Measurements from ENCODE around the gene HES7. TPM values are rescaled to one million over a fixed set of nuclear protein-coding genes. Genes with fewer than 3 reads are reported as not detected.

HES7 gene
- total RNA-seq, 4 donors from 2014 or later: 1.4 TPM; not detected in 3

- intact Hi-C loops (cut with DNase I): no loop called here
- Histone ChIP-seq H3K27me3 (no peaks in the 10 kb centered on the region), H3K27ac (replicated peaks in 1 of 4) (peak overlapping the region; percentile 85 to 100 (median 97)), H3K9me3 (no peaks in the 10 kb centered on the region), H3K4me1 (peaks cover 47 to 95% (median 94%) of the 10 kb centered on the region in 4 donors), H3K36me3 (peaks cover 100% of the 10 kb centered on the region in 4 donors), H3K4me3 (no peak overlapping the region)
- no peak for DNase-seq (ENCODE audit: extremely low spot score)
- TF ChIP-seq EP300 (IDR thresholded peaks at IDR 0.05): no peak
- TF ChIP-seq CTCF (IDR thresholded peaks at IDR 0.05): no peak
- TF ChIP-seq POLR2AphosphoS5 (IDR thresholded peaks at IDR 0.05): peak in 1 of 2 donors; percentile 2
- TF ChIP-seq POLR2A (IDR thresholded peaks at IDR 0.05; ENCODE audit: low read depth): no peak
- WGBS: 84% methylated on average over 6 of the region's 15 CpGs
Observed at GRCh38 chr17:8144401-8145231, 20.7 kb upstream of the HES7 start.

- Histone ChIP-seq H3K27me3 (no peaks in the 10 kb centered on the region), H3K27ac (replicated peaks in 1 of 4) (peak overlapping the region; percentile 85 to 100 (median 97)), H3K9me3 (no peaks in the 10 kb centered on the region), H3K4me3 (no peak overlapping the region), H3K4me1 (peaks cover 48 to 94% (median 94%) of the 10 kb centered on the region in 4 donors), H3K36me3 (peaks cover 95 to 96% (median 95%) of the 10 kb centered on the region in 4 donors)
- 88% methylated on average over 14 of the region's 22 CpGs for WGBS
- TF ChIP-seq POLR2A (IDR thresholded peaks at IDR 0.05; ENCODE audit: low read depth) (no peak), EP300 (IDR thresholded peaks at IDR 0.05) (no peak), POLR2AphosphoS5 (IDR thresholded peaks at IDR 0.05) (peak in 1 of 2 donors; percentile 76), CTCF (IDR thresholded peaks at IDR 0.05) (no peak)
- no peak for DNase-seq (ENCODE audit: extremely low spot score)
- intact Hi-C loops (cut with DNase I): no loop called here
Observed at GRCh38 chr17:8143581-8144400, 19.9 kb upstream of the HES7 start.

GRCh38 chr17:8142887-8143580 is 19.1 kb upstream of the HES7 start:
- Histone ChIP-seq H3K27ac (replicated peaks in 1 of 4) (peak overlapping the region; percentile 85 to 100 (median 97)), H3K4me3 (no peak overlapping the region), H3K36me3 (peaks cover 87 to 89% (median 88%) of the 10 kb centered on the region in 4 donors), H3K4me1 (peaks cover 46 to 94% (median 93%) of the 10 kb centered on the region in 4 donors), H3K9me3 (no peaks in the 10 kb centered on the region), H3K27me3 (no peaks in the 10 kb centered on the region)
- intact Hi-C loops (cut with DNase I): no loop called here
- TF ChIP-seq POLR2AphosphoS5 (IDR thresholded peaks at IDR 0.05) (peak; percentile 1 to 53), EP300 (IDR thresholded peaks at IDR 0.05) (no peak)
- 87% methylated on average over 12 of the region's 15 CpGs for WGBS
- no peak for DNase-seq (ENCODE audit: extremely low spot score)

DNA sequence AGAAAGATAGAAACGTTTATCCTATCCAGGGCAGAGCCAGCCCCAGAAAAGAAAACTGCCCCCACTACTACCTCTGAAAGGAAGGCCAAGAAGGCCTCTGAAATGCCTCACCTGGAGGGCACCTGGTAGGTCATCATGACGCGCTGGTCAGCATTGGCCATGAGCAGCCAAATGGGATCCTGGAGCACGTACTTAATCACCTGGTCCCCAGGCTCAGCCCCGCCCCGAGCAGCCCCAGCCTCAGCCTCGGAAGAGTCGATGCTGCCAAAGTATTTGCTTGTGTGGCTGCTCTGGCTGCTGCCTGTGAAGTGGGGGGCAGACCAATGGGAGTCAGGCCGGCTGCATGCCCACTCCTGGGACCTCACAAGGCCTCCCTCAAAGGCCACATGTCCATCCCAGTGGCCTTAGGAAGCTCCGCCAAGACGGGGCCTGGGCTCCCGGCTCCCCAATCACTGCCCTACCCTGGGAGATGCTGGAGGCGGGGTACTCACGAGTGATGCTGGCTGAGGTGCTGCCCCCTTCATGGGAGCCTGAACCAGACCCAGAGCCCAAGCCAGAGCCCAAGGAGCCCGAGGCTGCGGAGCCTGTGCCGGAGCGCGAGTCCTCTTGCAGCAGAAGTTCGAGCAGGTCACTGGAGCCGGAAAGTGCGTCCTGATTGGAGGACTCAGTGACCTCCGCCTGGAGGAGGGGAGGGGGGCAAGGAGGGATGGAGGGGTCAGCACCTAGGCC is 18.4 kb upstream of the HES7 start:
- peak overlapping the region; percentile 85 to 100 (median 97) for H3K27ac ChIP-seq (replicated peaks in 1 of 4)
- intact Hi-C loops (cut with DNase I): no loop called here
- peaks cover 80 to 82% (median 81%) of the 10 kb centered on the region in 4 donors for H3K36me3 ChIP-seq
- 83% methylated on average over 15 of the region's 23 CpGs for WGBS
- no peak for TF ChIP-seq POLR2A (IDR thresholded peaks at IDR 0.05; ENCODE audit: low read depth)
- peak in 1 of 2 donors; percentile 53 for TF ChIP-seq POLR2AphosphoS5 (IDR thresholded peaks at IDR 0.05)
- H3K9me3 ChIP-seq: no peaks in the 10 kb centered on the region
- no peaks in the 10 kb centered on the region for H3K27me3 ChIP-seq
- peaks cover 42 to 91% (median 91%) of the 10 kb centered on the region in 4 donors for H3K4me1 ChIP-seq
- no peak overlapping the region for H3K4me3 ChIP-seq
- no peak for DNase-seq (ENCODE audit: extremely low spot score)

- DNase-seq (ENCODE audit: extremely low spot score): no peak
- H3K4me3 ChIP-seq: no peak overlapping the region
- no peaks in the 10 kb centered on the region for H3K9me3 ChIP-seq
- WGBS: 87% methylated on average over 11 of the region's 11 CpGs
- peak overlapping the region; percentile 85 to 100 (median 97) for H3K27ac ChIP-seq (replicated peaks in 1 of 4)
- intact Hi-C loops (cut with DNase I): no loop called here
- H3K36me3 ChIP-seq: peaks cover 74 to 76% (median 75%) of the 10 kb centered on the region in 4 donors
- no peak for TF ChIP-seq EP300 (IDR thresholded peaks at IDR 0.05)
- no peak for TF ChIP-seq POLR2A (IDR thresholded peaks at IDR 0.05; ENCODE audit: low read depth)
- no peak for TF ChIP-seq POLR2AphosphoS5 (IDR thresholded peaks at IDR 0.05)
- TF ChIP-seq CTCF (IDR thresholded peaks at IDR 0.05): no peak
- no peaks in the 10 kb centered on the region for H3K27me3 ChIP-seq
- peaks cover 37 to 85% (median 85%) of the 10 kb centered on the region in 4 donors for H3K4me1 ChIP-seq
Observed at GRCh38 chr17:8141741-8142140, 17.8 kb upstream of the HES7 start.

All from esophagus muscularis mucosa (tissue), 4 donors.